Left renal pelvis (tissue), 4 donors: ENCODE data around the gene KRTAP5-5. TPM values are rescaled to one million over a fixed set of nuclear protein-coding genes. Genes with fewer than 3 reads are reported as not detected.
"Not testable (repeated sequence)": the region's sequence is repeated elsewhere in the genome, so short reads cannot be mapped to it uniquely, and the experiment has no call there.

Source experiments
- DNase-seq, 4 donors: peaks; one replicate each; pipeline ENCODE4 v3.0.0-alpha.2; 2013; ENCODE audit warnings: low read depth in 4 of 4, low spot score in 3 of 4
- polyA plus RNA-seq, 4 donors: library from polyadenylated mRNA; unstranded; fragments of 120-200 nt; gene quantifications; one replicate each; pipeline ENCODE4 v1.2.1, GENCODE V29; 2013; ENCODE audit not compliant: insufficient read length in 4 of 4

The KRTAP5-5 gene
- polyA plus RNA-seq, 4 donors = not detected

DNA sequence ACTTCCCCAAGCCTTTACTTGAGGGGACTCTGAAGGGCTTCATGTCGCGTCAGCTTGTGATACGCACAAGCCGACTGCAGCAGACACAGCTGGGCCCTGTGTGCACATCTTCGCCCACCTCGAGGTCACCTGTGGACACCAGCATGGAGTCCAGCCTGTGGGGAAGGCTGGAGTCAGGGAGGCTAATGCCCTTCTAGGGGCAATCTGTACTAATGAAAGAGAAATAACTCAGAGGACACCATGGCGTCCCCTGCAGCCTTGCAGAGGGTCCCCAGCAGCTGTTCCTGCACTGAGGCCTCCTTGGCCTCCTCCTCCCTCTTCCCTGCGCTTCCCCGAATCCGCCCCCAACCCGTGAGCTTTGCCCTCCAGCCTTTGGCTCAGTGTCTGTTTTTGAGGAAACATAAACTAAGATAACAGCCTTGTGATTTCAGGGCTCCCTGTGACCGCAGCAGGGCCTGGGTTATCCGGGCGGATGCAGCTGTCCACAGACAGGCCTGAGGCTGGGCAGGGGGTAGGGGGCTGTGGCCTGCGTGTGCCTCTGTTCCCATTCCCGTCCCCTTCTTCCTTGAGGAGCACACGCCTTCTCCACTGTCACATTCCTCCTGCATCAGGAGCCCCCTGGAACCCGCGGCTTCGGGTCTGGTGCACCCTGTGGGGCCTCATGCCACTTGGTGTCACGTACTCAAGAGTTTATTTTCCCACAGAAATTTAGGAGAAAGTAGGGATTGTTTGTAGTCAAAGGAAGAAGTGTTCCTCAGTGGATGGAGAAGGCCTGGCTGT lies 25.0 kb downstream of the KRTAP5-5 start:
- no peak for DNase-seq

DNA sequence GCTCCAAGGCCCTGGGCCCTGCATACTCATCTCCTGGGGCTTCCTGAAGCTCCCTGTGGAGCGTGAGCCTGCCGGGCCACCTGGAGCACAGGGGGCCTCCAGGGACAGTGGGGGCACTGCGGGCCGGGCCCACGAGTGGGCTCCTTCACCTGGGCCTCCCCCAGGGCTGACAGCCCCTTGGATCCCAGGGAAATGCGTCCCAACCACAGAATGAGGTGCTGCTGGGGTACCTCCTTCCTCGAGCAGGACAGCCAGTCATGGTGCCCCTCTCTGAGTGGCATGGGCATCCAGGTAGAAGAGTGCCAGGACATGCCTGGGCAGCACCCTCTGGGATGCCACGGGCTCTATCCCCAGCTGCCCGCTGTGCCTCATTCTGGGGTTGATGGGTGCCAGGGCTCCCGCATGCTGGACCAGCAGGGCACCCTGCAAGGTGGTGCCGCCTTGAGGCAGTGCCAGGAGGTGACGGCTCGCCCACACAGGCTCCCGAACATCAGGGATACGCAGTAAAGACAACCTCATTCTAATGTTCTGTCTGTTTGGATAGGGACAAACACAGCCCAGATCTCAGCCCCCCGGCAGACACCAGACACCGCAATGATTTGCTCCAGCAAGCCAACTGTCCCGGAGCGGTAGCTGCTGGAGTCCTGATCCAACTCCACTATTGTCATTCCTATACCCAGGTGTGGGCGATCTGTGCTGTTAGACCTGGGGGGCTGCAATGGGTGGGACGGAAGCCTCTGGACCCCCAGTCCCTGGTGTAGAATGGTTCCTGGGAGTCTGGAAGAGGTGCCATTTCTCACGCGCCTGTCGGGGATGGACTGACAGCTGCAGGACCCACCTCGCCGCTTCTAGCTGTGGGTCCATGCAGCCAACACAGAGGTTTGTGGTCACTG lies 25.8 kb downstream of the KRTAP5-5 start:
- no peak for DNase-seq

DNA sequence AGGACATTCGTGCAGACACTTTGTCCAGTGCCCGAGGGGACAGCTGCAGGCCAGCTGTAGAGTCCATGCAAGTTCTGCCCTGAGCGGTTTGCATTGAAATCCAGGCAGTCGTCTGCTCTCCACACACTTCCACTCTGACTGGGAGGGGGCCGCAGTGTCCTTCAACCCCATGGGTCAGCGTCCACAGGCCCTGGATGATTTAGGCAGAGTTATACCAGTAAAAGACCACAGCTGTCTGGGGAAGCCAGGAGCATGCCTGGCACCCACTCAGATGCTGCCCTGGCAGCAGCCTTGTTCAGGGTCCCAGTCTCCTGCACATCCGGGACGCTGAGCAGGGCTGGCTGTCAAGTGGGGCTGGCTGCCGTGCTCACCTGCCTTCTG lies 26.5 kb downstream of the KRTAP5-5 start:
- DNase-seq = no peak

DNA sequence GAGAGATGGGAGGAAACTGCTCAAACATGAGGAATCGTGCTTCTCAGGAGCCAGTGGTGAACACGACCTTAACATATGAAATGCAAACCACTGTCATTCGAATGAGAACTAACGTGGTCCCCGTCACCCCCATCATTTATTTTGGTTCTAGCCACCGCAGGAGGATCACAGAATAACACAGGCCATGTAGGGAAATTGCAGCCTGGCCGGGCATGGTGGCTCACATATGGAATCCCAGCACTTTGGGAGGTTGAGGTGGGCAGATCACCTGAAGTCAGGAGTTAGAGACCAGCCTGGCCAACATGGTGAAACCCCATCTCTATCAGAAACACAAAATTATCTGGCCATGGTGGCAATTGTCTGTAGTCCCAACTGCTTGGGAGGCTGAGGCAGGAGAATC lies 27.1 kb downstream of the KRTAP5-5 start:
- DNase-seq = no peak

DNA sequence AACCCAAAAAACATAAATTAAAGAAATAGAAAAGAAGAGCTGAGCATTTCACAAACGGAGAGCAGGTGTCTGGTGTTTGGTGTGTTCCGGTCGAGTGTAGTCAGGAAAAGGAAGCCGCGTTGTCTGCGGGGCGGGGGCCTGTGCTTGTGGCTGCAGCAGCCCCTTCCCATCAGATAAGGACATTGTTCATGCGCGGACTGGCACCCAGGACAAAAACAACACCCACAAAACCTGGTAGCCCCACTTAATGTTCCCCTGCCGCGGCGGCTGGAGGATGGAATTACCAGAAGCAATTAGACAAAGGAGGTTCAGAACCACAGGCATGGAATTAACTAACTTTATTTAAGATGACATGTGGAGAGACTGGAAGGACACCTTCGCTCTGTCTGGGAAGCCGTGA lies 29.9 kb downstream of the KRTAP5-5 start:
- DNase-seq = no peak

DNA sequence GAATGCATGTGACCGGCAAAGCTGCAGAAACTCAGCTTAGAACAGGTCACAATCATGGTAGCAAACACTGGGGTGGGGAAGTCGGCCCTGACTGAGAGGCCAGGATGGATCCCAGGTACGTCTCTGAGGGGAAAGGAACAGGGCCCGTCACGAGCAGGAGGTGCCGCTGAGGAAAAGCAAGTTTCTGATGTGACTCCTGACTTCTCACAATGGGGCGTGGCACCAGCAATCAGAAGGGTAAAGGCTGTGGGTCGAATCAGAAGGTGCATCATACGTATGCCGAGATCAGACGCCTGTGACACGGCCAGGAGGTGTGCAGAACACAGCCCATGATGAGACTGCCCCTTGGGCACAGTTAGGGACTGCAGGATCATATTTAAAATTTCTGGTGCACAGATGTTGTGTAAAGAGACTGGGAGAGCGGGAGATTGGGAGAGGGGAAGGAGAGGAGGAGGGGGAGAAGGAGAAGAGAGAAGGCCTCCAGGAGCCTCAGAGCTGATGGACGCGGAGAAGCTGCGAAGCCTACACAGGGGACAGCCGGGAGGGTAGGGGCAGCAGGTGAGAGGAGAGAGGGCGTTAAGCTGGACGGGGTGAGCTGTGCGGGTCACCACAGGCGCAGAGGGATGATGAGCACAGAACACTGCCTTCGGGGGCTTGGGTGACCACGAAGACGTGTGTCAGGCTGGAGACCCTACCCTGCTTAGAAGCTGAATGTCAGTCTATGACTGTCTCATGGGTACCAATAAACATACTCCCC lies 30.7 kb downstream of the KRTAP5-5 start:
- no peak for DNase-seq

DNA sequence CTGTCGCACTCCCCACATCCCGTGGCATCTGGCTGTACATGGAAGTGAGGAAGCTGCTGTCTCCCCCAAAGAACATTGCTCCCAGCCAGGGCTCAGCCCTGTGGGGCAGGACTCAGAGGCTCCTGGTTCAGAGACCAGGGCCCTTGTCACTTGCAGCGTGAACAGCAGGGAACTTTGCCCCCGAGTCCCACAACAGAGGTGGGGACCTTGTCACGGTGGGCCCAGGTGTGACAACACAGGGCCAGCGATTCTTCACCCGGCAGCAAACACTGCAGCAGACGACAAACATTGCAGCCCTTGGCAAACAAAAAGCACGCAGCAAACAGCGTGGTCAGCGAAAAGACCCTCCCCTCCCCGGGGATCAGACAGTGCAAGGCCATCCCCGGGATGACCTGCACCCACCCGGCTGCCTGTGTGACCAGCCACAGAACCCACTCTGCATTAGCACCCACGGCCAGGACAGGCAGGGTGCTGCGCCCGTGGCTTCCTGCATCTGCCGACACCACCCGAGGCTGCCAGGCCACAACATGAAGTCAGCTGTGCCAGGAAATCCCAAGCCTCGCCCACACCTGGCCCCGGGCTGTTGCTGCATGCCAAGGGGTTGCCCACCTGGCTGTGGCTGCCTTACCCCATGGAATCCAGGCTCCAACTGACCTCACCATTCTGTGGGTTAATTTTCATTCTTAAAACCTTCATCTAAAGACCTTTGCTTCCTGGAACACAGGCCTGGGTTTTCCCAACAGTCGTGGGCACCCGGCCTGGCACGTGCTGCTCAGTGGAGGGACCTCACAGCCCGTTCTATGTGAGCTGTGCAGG lies 32.1 kb downstream of the KRTAP5-5 start:
- DNase-seq = not testable (repeated sequence)

DNA sequence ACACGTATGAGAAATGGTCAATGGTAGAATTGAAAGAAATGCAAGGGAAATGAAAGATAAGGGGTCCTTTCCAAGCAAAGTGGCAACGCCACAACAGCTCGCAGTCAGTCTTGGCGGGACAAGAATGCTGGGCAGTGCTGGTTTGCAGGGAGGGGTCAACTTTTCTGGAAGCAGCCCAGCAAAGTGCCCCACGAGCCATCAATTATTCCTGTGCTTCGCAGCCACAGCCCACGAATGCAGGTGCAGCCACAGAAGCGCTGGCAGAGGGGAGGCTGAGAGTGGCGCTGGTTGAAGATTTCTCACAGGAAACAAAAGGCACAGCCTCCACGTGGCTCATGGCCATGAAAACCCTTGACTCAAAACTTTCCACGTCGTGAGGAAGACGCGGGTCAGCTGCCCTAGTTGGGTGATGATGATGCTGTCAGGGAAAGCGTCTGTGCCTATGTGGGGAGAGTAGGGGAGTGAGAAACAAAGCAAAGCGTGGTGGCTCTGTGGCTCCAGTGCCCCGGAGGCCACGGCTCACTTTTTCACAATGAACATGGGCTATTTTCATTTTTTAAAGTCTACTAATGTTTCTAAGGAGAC lies 33.2 kb downstream of the KRTAP5-5 start:
- not testable (repeated sequence) for DNase-seq

DNA sequence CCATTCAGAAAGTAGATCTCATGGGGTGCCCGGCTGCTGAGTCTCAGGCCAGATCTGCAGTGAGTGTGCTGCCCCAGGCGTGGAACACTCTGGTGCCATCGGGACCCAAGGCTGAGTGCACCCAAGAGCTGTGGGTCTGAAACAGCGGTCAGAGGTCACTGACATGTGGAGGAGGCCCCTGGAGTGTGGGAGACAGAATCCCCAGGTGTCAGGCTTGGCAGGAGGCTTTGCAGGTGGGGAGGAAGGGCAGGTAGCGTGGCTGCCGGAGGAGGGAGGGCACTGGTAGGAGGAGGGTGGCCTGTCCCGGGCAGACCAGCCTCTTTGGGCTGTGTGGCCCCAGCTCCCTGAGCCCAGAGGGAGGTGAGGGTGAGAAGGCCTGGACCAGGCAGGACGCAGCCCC lies 35.7 kb downstream of the KRTAP5-5 start:
- DNase-seq = no peak

DNA sequence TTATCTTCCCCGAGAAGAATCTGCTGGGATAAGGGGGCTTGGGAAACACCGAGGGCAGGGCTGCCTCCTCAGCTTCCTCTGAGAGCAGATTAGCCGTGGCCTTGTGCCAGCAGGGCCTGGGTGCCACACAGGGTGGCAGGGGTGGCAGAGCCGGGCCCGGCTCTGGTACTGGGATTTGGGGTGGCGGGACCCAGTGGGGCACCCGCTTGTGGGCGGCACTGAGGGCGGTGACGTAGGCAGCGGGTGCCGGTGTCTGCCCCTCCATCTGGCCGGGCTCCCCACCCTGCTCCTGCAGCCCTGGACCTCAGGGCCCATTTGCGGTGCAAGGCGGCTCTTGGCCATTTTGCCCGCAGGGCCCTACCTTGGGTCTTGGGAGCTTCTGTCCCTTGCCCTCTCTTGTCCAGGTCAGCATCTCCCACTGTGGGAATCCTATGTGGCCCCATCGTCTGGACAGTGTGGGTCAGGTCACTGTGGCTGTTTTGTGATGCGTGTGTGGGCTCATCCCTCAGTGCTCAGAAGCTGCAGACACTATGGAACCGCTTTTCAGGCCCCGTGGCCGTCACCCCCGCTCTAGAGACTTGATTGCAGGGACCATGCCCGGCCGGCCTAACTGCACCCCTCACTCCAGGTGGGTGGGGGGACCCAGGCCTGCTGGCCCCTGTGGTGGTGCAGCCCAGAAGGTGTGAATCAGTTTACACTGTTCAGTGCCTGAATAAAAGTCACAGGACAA lies 37.7 kb downstream of the KRTAP5-5 start:
- no peak for DNase-seq

DNA sequence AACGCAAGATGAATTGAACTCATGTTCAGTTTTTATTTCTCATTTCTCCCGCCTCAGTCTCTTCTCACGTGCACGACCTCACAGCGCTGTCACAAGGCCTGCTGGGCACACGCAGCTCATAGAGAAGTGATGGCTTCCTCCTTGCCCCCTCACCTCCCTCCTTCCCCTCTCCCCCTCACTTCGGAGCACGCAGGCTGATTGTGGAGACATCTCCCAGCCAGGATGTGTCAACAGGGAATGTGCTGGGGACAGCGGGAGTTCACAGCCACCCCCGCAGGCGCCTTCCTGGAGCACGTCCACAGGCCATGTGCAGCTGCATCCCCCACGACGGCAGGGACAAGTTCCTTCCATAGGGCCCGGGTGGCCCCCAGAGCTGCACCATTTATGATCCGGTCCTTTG lies 38.3 kb downstream of the KRTAP5-5 start:
- DNase-seq = peak in 3 of 4 donors; percentile 56 to 64 (median 63)

DNA sequence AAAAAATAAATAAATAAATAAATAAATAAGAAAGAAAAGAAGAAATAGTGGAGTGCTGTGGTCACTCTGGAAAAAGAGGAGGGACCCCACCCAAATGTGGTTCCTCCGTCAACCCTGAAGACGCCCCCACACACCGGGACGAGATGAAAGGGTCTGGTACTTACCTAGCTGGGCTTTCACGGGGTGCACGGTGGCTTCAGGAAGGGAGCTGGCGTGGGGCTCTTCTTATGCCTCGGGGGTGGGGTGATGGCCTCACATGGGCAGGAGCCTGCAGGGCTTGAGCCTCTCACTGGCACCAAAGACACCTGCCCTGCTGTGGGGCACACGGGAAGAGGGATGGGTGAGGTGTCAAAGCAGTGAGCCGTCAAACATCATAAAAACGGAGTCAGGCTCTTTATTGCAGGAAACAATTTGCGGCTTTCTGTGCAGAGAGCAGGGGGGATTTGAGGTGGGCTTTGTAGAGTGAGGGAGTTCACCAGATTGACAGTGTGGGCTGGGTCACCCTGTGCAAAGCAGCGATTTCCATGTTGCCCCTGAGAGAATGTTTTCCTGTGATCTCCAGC lies 39.4 kb downstream of the KRTAP5-5 start:
- no peak for DNase-seq

DNA sequence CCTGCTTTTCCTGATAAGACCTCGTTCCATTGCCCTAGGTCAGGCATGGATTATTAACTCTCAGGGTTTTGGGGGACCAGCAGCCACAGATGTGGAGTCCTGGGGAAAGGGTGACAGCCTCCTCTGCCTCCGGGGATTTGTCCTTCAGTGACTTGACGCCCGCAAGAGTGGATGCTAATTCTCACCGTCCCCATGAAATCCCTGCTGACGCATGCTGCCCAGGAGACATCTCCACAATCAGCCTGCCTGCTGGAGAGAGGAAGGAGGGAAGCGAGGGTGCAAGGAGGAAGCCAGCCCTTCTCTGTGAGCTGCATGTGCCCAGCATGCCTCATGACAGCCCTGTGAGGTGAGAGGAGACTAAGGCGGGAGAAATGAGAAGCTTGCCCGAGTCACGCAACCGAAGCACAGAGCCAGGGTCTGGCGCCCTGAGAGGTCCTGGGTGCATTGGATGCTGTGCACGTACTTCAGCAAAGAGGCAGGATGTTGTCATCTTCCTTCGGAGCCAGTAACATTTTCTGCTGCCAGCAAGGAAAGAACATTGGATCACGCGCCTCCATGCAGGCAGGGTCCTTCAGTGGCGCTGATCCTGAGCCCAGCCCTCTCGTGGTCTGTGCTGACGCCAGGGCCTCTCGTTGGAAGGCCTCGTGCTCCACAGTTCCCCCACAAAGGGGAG lies 40.1 kb downstream of the KRTAP5-5 start:
- no peak for DNase-seq

DNA sequence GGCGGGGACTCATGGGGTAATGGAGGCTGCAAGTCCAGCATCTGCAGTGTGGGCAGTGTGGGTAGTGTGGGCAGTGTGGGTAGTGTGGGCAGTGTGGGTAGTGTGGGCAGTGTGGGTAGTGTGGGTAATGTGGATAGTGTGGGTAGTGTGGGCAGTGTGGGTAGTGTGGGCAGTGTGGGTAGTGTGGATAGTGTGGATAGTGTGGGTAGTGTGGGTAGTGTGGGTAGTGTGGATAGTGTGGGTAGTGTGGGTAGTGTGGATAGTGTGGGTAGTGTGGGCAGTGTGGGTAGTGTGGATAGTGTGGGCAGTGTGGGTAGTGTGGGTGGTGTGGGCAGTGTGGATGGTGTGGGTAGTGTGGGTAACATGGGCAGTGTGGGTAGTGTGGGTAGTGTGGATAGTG lies 40.9 kb downstream of the KRTAP5-5 start:
- DNase-seq = not testable (repeated sequence)

DNA sequence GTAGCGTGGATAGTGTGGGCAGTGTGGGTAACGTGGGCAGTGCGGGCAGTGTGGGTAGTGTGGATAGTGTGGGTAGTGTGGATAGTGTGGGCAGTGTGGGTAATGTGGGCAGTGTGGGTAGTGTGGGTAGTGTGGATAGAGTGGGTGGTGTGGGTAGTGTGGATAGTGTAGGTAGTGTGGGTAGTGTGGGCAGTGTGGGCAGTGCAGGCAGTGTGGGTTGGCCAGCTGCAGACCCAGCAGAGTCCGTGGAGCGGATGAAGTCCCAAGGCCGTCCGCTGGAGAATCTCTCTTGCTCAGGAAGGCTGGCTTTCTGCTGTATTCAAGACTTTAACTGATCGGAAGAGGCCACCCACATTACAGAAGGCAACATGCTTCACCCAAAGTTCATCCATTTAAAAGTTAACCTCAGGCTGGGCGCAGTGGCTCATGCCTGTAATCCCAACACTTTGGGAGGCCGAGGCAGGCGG lies 41.4 kb downstream of the KRTAP5-5 start:
- no peak for DNase-seq

DNA sequence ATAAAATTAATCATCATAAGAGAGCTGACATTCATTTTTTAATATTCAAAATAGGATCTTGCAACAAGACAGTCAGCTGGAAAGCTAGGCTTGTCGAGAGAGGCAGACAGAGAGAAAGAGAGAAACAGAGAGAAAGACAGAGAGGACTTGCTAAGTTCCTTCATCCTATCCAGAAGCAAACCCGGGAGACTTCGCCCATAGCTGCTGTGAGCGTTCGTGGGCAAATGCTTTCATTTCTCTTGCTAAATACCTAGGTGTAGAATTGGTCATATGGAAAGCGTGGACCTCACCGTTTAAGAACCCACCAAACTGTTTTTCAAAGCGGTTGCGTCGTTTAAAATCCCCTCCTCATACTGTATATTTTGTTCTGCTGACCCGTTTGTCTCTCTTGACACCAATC lies 42.1 kb downstream of the KRTAP5-5 start:
- DNase-seq = no peak

DNA sequence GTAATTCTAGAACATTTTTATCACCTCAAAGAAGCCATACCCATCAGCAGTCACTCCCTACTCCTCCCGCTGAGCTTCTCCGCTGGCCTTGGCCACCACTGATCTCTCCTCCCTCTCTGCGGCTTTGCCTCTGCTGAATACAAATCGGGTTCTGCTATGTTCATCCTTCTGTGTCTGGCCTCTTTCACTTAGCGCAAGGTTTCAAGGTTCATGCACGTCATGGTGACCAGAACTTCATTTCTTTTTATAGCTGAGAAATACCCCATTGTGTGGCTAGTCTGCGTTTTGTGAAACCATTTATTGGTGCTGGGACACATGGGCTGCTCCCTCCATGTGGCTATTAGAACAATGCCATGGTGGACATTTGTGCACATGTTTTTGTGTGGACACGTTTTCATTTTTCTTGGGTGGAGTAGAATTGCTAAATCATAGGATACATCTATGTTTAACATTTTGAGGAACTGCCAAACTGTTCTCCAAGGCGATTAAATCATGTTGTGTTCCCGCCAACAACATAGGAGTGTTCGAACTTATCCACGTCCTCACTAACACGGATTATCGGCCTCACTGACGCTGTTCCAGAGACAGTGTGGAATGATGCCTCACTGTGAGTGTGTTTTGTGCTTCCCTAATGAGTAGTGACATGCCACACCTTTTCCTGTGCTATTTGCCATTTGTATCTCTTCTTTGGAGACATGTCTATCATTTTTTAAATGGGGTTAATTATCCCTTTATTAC lies 43.2 kb downstream of the KRTAP5-5 start:
- DNase-seq = no peak
